SU-DHL-6 (cell line): ENCODE measurements around the gene FAM217B.

ENCODE experiments used
- CTCF ChIP-seq: fragments of 200-600 bp; sonication (generic); IDR thresholded peaks from one replicate; pipeline ENCODE4 v1.5.1; 2017; ENCODE audit warnings: antibody characterized with exemption, mild to moderate bottlenecking, low read length, moderate library complexity; ENCODE audit not compliant: insufficient read depth, poor library complexity, severe bottlenecking
- EZH2phosphoT487 ChIP-seq: fragments of 200-600 bp; sonication (generic), shearing (Covaris generic); conservative IDR thresholded peaks from 2 replicates; pipeline ENCODE4 v1.6.1; 2018; ENCODE audit warnings: mild to moderate bottlenecking, antibody characterized with exemption, low read length, moderate library complexity, mixed read lengths

GRCh38 chr20:59938696-59939051 is 1.5 kb upstream of the FAM217B start:
- TF ChIP-seq CTCF, result no peak
- no peak for TF ChIP-seq EZH2phosphoT487
